ENCODE data around the gene FTH1.
"Not testable (repeated sequence)": the region's sequence is repeated elsewhere in the genome, so short reads cannot be mapped to it uniquely, and the experiment has no call there.

Gene FTH1

GRCh38 chr11:61967116-61967923, at the start of gene FTH1:
Gene FTH1 (minus strand): TSS chr11:61967634. CDS start chr11:61967425, 209 bp downstream.
- peak; percentile 87 for DNase-seq

DNA sequence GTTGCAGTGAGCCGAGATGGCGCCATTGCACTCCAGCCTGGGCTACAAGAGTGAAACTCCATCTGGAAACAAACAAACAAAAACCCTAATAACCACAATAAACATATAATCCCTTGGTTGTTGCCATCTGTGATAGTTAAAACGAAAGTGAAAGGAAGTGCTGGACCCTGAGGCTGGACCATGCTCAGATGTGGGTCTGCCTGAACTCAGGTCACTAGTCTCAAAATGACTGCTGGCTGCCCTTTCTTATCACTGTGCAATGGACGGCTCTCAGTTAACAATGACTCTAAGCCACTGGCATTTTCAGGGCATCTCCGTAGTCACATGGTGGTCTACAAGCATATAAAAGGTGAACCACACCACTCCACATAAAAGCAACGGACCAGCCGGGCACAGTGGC, 48.2 kb upstream of the FTH1 start:
- no peak for DNase-seq

GRCh38 chr11:62013537-62014476, 46.4 kb upstream of the FTH1 start:
- DNase-seq: no peak

GRCh38 chr11:62012832-62013461, 45.5 kb upstream of the FTH1 start:
- DNase-seq: no peak

- no peak for DNase-seq
These were observed 45.0 kb upstream of the FTH1 start for GRCh38 chr11:62012451-62012831.

DNA sequence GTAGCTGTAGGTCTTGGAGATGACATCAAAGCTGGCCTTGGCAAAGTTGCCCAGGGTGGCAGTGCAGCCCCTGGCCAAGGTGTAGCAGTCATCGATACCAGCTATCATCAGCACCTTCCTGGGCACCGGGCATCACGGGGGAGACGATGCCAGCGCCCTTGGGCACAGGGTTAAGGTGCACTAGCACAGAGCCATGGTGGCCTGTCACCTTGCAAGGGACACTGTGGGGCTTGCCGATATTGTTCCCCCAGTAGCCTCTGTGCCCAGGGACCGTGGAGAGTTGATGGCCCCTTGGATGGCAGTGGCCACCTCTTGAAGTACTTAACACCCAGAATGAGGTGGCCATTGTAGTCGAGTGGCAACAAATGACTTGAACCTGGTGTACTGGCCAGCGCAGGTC, 44.4 kb upstream of the FTH1 start:
- no peak for DNase-seq

DNA sequence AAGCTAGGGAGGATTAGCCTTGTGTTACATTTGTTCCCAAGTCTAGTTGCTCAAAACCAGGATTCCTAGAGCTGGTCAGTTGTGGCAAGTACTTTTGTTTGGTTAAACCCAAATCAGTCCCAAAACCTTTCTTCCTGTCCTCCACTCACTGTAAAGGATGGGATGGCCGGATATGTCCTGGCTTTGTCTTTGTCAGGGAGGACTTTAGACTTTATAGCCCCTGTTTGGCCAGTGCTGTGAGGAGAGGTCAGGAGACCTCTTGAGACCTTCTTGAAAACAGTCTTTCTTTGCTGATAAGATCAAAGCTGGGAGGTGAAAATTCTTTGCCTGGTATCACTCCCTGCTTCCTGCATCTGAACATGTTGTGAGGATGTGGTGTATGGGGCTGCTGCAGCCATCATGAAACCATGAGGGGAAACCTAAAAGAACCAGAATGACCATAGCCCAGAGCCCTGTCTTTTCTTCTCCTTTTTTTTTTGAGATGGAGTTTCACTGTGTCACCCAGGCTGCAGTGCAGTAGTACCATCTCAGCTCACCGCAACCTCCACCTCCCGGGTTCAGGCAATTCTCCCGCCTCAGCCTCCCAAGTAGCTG, 43.6 kb upstream of the FTH1 start:
- DNase-seq: no peak

DNA sequence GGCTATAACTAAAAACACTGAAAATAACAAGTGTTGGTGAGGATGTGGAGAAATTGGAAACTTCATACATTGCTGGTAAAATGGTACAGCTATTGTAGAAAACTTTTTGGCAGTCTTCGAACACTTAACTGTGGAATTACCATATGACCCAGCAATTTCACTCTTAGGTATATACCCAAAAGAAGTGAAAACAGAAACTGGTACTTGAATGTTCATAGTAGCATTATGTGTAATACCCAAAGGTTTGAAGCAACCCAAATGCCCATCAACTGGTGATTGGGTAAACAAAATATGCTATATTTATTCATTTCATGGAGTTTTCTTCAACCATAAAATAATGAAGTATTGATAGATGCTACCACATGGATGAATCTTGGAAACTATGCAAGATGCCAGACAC, 40.8 kb upstream of the FTH1 start:
- no peak for DNase-seq

DNA sequence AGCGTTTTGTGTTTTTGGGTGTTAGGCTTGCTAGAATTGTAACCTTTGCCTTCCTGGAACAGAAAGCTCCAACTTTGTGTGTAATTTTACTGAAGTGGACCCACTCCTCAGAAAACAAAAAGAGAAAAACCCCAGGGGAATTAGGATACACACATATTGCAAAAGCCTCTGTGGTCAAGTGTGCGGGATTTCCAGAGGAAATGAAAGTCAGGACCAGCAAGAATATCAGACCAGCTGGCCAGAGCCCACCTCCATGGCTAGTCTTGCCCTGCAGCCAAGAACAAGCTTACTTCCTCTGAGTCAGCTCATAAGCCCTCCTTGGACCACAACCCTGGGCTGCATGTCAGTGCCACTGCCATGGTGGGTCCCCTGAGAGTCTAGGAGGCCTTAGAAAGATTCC, 37.0 kb upstream of the FTH1 start:
- DNase-seq: no peak

GRCh38 chr11:62002283-62002682, 34.8 kb upstream of the FTH1 start:
- DNase-seq: not testable (repeated sequence)

DNA sequence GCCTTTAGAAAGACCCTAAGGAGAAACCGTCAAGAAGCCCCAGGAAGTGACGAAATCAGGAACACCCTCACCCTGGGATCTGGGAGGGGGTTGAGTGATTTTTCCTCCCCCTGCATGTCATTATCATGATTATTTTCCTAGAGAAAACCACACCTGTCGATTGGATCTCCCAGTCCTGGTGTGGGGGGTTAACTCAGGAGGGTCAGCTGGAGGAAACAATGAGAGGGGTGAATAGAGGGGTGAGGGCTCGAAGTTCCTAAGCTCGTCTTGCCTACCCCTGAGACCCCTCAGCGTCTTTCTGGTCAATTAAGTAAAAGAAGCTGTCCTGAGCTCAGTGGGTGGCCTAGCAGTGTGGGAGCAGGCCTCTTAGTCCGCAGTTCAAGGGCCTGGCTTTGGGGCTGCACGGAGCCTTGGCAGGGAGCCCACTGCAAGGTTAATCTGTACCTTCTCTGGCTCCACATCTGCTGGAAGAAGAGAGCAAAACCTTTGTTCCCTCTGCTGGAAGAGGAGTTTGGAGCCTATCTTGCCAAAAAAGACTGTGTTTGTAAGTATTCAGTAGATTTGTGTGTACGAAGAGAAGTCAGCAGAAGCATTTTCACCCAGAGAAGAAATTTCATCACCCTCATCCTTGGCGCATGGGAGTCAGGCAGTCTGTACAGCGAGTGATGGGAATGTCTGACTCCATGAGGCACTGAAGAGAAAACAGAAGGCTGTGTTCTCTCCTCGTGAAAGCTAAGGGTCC, 34.2 kb upstream of the FTH1 start:
- no peak for DNase-seq

GRCh38 chr11:62000539-62001446, 33.4 kb upstream of the FTH1 start:
- DNase-seq: no peak

GRCh38 chr11:61999141-61999975, 31.9 kb upstream of the FTH1 start:
- no peak for DNase-seq

GRCh38 chr11:61996933-61997332, 29.5 kb upstream of the FTH1 start:
- no peak for DNase-seq

DNA sequence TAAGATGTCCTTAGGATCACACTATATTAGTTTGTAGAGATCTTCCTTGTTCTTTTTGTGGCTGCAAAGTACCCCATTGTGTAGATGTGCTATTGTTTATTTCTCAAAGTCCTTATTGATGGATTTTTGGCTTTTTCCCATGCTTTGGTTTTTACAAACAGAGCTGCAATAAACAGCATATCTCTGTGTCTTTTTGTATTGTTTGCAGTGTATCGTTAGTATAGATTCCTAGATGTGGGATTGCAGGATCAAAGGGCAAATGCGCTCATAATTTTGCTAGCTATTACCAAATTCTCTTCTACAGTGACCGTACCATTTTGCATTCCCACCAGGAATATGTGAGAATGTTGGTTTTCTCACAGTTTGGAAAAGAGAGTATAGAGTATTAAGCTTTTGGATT, 27.5 kb upstream of the FTH1 start:
- DNase-seq: no peak

DNA sequence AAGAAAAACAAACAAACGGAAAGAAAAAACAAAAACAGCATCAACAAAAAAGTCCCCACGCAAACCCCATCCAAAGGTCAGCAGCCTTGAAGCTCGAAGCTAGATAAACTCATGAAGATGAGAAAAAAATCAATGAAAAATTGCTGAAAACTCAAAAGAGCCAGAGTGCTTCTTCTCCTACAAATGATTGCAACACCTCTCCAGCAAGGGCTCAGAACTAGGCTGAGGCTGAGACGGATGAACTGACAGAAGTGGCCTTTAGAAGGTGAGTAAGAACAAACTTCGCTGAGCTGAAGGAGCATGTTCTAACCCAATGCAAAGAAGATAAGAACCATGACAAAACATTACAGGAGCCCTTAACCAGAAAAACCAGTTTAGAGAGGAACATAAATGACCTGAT, 18.4 kb upstream of the FTH1 start:
- no peak for DNase-seq

- DNase-seq: no peak
These were observed 16.0 kb upstream of the FTH1 start for GRCh38 chr11:61983419-61983818.

DNA sequence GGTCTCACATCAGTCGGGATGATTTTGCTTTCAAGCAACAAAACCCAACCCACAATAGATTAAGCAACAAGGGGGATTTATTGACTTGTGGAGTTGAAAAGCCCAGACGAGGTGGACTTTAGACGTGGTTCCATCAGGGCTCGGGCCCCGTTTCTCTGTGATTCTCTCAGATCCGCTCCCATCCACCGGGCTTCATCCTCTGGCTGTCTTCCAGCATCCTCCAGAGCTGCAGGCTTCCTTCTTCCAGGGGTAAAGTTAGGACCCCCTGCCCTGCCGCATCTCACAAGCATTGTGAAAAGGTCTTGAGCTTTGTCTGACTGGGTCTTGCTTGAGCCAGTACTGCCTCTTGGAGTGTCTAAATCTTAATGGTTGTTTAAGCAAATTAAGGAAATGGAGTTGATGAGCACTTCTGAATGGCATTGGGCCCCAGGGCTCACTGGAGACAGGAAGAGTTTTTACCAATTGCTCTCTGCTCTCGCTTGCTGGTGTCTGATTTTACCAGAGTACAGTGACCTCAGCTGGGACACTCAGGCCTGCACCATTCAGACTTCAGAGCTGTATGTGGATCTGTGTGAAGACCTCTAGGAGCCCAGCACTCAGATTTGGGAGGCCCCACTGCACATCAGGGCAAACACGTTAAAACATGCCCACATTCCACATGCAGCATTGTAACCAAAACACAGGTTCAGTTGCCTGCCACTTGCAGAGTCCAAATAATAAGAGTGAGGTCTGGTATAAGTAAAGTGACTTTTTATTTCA, 13.5 kb upstream of the FTH1 start:
- DNase-seq: no peak
